Activated CD4-positive, alpha-beta memory T cell treated with anti-CD3 and anti-CD28 coated beads for 36 hours (primary cell): ENCODE measurements around the gene DTX2. TPM values are rescaled to one million over a fixed set of nuclear protein-coding genes. Genes with fewer than 3 reads are reported as not detected.
A peak's percentile ranks its signal among the peaks of the same experiment; 100 is the strongest.
"Not testable (repeated sequence)": the region's sequence is repeated elsewhere in the genome, so short reads cannot be mapped to it uniquely, and the experiment has no call there.

Experiments used
- CTCF ChIA-PET: fragments of 350-600 bp; sonication (Branson Sonifier 250); formaldehyde crosslinking; loops from one replicate; lab custom pipeline; 2021; ENCODE audit warnings: antibody characterized with exemption, inconsistent platforms; lab: Charles Lee
- POLR2A ChIA-PET: fragments of 350-600 bp; sonication (Branson Sonifier 250); formaldehyde crosslinking; loops from one replicate; lab custom pipeline; 2021; ENCODE audit warnings: antibody characterized with exemption; lab: Charles Lee
- DNase-seq: peaks from one replicate; pipeline ENCODE4 v3.0.0-alpha.2; 2020
- H3K27ac Mint-ChIP-seq: one replicate; pipeline ENCODE4 v1.8.0; 2021; ENCODE audit warnings: mixed read lengths
- H3K27me3 Mint-ChIP-seq: one replicate; pipeline ENCODE4 v1.8.0; 2021; ENCODE audit warnings: mixed read lengths
- H3K36me3 Mint-ChIP-seq: one replicate; pipeline ENCODE4 v1.8.0; 2021; ENCODE audit warnings: mixed read lengths
- H3K4me1 Mint-ChIP-seq: one replicate; pipeline ENCODE4 v1.8.0; 2021; ENCODE audit warnings: low read depth, mixed read lengths
- H3K4me3 Mint-ChIP-seq: one replicate; pipeline ENCODE4 v1.8.0; 2021; ENCODE audit warnings: mild to moderate bottlenecking, mixed read lengths
- H3K9me3 Mint-ChIP-seq: one replicate; pipeline ENCODE4 v1.8.0; 2021; ENCODE audit warnings: mixed read lengths
- intact Hi-C: fragments of 100-400 bp; cut with micrococcal nuclease; formaldehyde crosslinking; loops from one replicate; pipeline ENCODE4 v1.15.1; 2023
- total RNA-seq, 2 experiments: library from RNA; stranded (reverse); gene quantifications; one replicate each; pipeline ENCODE4 v1.2.3, GENCODE V29; 2021

DTX2 gene
- total RNA-seq, 2 experiments from 2014 or later, result 15.9 to 16.5 TPM

- H3K27me3 Mint-ChIP-seq, POLR2A ChIA-PET, H3K4me1 Mint-ChIP-seq, CTCF ChIA-PET, H3K4me3 Mint-ChIP-seq, H3K27ac Mint-ChIP-seq, DNase-seq, H3K9me3 Mint-ChIP-seq, H3K36me3 Mint-ChIP-seq, intact Hi-C loops: not testable (repeated sequence)
These were observed 21.6 kb downstream of the DTX2 start for GRCh38 chr7:76483081-76483480.

GRCh38 chr7:76484456-76484855 lies 22.9 kb downstream of the DTX2 start:
- H3K27me3 Mint-ChIP-seq, H3K4me3 Mint-ChIP-seq, H3K36me3 Mint-ChIP-seq, CTCF ChIA-PET, intact Hi-C loops, H3K9me3 Mint-ChIP-seq, H3K27ac Mint-ChIP-seq, POLR2A ChIA-PET, DNase-seq, H3K4me1 Mint-ChIP-seq: not testable (repeated sequence)

GRCh38 chr7:76485822-76486610 lies 24.5 kb downstream of the DTX2 start:
- H3K9me3 Mint-ChIP-seq, H3K27ac Mint-ChIP-seq, H3K4me1 Mint-ChIP-seq, POLR2A ChIA-PET, H3K4me3 Mint-ChIP-seq, CTCF ChIA-PET, intact Hi-C loops, H3K27me3 Mint-ChIP-seq, DNase-seq, H3K36me3 Mint-ChIP-seq: not testable (repeated sequence)

GRCh38 chr7:76486618-76487017 lies 25.1 kb downstream of the DTX2 start:
- H3K9me3 Mint-ChIP-seq, result not testable (repeated sequence)

GRCh38 chr7:76487969-76488368 lies 26.5 kb downstream of the DTX2 start:
- H3K27ac Mint-ChIP-seq, H3K27me3 Mint-ChIP-seq, H3K4me1 Mint-ChIP-seq, intact Hi-C loops, H3K36me3 Mint-ChIP-seq, CTCF ChIA-PET, H3K4me3 Mint-ChIP-seq, H3K9me3 Mint-ChIP-seq, DNase-seq, POLR2A ChIA-PET: not testable (repeated sequence)

More at GRCh38 chr7:76486618-76487017, 25.1 kb downstream of the DTX2 start:
- Mint-ChIP-seq H3K4me3 (peak overlapping the region; percentile 48), H3K27ac (peak overlapping the region; percentile 85)
- H3K27me3 Mint-ChIP-seq, CTCF ChIA-PET, intact Hi-C loops, H3K4me1 Mint-ChIP-seq, H3K36me3 Mint-ChIP-seq, POLR2A ChIA-PET: not testable (repeated sequence)
- peak; percentile 68 for DNase-seq

GRCh38 chr7:76492139-76492538 lies 30.6 kb downstream of the DTX2 start:
- DNase-seq, intact Hi-C loops: not testable (repeated sequence)

GRCh38 chr7:76495717-76496116 lies 34.2 kb downstream of the DTX2 start:
- DNase-seq, H3K27me3 Mint-ChIP-seq, H3K27ac Mint-ChIP-seq, H3K36me3 Mint-ChIP-seq, intact Hi-C loops, CTCF ChIA-PET, H3K9me3 Mint-ChIP-seq, H3K4me1 Mint-ChIP-seq, POLR2A ChIA-PET, H3K4me3 Mint-ChIP-seq: not testable (repeated sequence)

More at GRCh38 chr7:76492139-76492538, 30.6 kb downstream of the DTX2 start:
- H3K27me3 Mint-ChIP-seq, H3K27ac Mint-ChIP-seq, POLR2A ChIA-PET, CTCF ChIA-PET, H3K4me3 Mint-ChIP-seq, H3K36me3 Mint-ChIP-seq, H3K4me1 Mint-ChIP-seq, H3K9me3 Mint-ChIP-seq: not testable (repeated sequence)

- H3K4me1 Mint-ChIP-seq, H3K9me3 Mint-ChIP-seq, H3K27me3 Mint-ChIP-seq, H3K4me3 Mint-ChIP-seq, CTCF ChIA-PET, H3K36me3 Mint-ChIP-seq, POLR2A ChIA-PET, intact Hi-C loops, DNase-seq, H3K27ac Mint-ChIP-seq: not testable (repeated sequence)
These were observed 36.5 kb downstream of the DTX2 start for GRCh38 chr7:76497918-76498582.

- H3K27ac Mint-ChIP-seq, DNase-seq, H3K4me3 Mint-ChIP-seq, POLR2A ChIA-PET, H3K4me1 Mint-ChIP-seq, CTCF ChIA-PET, H3K9me3 Mint-ChIP-seq, intact Hi-C loops, H3K36me3 Mint-ChIP-seq, H3K27me3 Mint-ChIP-seq: not testable (repeated sequence)
These were observed 37.2 kb downstream of the DTX2 start for GRCh38 chr7:76498583-76499200.

- H3K36me3 Mint-ChIP-seq, DNase-seq, POLR2A ChIA-PET, CTCF ChIA-PET, intact Hi-C loops, H3K27ac Mint-ChIP-seq, H3K9me3 Mint-ChIP-seq, H3K27me3 Mint-ChIP-seq, H3K4me3 Mint-ChIP-seq, H3K4me1 Mint-ChIP-seq: not testable (repeated sequence)
These were observed 37.9 kb downstream of the DTX2 start for GRCh38 chr7:76499201-76499923.

- DNase-seq, POLR2A ChIA-PET: not testable (repeated sequence)
These were observed 38.4 kb downstream of the DTX2 start for GRCh38 chr7:76499924-76500241.

GRCh38 chr7:76502224-76502623 lies 40.7 kb downstream of the DTX2 start:
- H3K36me3 Mint-ChIP-seq, intact Hi-C loops, POLR2A ChIA-PET, CTCF ChIA-PET, H3K27me3 Mint-ChIP-seq, H3K27ac Mint-ChIP-seq, H3K4me3 Mint-ChIP-seq, DNase-seq, H3K4me1 Mint-ChIP-seq, H3K9me3 Mint-ChIP-seq: not testable (repeated sequence)

More at GRCh38 chr7:76499924-76500241, 38.4 kb downstream of the DTX2 start:
- H3K4me3 Mint-ChIP-seq, H3K9me3 Mint-ChIP-seq, H3K36me3 Mint-ChIP-seq, H3K27ac Mint-ChIP-seq, intact Hi-C loops, H3K27me3 Mint-ChIP-seq, CTCF ChIA-PET, H3K4me1 Mint-ChIP-seq: not testable (repeated sequence)
